GM21737 (cell line): Measurements from ENCODE around the gene TSPAN18.

Experiments
- ATAC-seq: cut with Tn5 transposase; IDR thresholded peaks from one replicate; pipeline ENCODE4 v1.9.1; 2021; ENCODE audit warnings: mild to moderate bottlenecking, moderate library complexity; ENCODE audit not compliant: unreplicated experiment

Gene TSPAN18

DNA sequence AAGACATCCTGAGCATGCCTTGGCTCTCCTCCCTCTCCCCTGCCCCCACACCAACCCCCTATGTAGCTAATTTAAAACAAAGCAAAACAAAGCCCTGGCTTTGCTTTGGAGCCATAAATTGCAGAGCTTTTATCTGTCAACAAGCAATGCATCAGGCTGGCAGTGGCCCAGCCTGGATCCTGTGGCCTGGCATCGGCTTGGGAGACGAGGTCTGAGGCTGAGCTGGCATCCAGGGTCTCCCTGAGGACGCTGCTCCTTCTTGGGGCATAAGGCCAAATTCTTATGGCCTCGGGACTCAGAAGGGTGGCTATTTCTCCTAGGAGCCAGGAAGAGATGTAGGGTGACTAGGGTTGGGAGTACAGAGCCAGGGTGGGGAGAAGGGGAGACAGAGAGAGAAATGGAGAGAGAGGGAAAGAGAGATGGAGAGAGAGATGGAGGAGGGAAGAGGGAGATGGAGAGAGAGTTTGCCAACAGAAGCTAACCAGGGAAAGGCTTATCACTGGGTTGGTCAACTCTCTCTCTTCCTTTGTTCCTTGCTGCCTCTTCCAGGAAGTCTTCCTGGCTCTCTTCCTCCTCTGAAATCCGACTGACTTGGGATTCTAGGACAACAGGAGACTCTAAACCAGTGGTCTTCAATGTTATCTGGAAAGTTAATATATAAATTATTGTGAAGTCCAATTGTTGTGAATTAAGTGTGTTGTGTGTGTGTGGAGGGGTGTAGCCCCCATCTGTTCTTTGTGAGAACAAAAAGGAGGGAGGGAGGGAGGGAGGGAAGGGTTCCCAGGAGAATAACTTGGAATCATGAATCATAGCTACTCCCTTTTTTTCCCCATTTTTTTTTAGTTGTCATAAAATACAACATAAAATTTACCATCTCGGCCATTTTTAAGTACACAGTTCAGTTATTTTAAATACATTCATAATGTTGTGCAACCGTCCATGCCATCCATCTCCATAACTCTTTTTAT is 29.1 kb downstream of the TSPAN18 start:
- no peak for ATAC-seq

DNA sequence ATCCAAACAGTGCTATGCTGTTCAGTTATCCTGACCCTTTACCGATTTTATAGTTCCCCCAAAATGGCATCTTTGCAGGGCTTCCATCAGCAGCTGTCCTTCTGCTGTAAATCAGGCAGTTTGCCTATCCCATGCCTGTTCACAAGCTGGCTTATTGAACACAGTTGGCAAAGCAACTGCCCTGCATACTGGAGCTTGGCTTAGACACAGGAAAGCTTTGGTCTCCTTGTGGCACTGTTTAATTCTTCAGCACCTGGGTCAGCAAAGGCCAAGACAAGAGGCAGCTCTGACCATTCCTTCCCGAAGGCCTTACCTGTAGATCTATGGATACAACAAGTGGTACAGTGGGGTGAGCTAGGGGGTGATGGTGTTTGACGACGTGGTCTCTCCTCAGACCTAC is 32.2 kb downstream of the TSPAN18 start:
- no peak for ATAC-seq

DNA sequence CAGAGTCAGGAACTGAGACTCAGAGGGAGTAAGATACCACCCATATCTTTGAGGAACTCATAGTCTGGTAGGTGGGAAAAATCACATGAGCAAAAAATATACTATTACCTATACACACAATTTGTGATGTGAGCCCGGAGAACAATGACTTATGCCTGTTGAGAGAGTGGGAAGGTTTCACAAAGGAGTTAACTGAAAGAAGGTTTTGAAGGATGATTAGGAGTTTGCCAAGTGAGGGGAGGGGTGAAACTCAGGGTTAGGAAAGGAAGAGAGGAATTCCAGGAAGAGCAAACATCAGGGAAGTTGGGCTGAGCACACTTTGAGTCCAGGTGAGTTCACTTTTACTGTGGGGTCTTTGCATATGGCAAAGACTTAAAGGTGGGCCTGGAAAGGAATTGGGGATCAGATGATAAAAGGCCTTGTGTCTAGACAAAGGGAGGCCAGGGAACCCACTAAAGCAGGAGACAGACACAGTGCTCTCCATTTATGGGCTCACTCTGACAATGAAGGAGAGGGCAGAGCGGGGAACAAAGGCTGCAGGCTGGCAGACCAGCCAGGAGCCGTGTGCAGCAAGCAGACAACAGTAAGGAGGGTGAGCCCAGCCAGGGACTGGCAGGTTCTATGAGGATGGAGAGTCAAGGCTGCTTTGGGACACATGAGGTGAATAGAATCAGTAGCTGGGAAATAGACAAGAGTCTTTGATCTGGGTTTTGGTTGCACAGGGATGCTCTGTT is 33.1 kb downstream of the TSPAN18 start:
- no peak for ATAC-seq

DNA sequence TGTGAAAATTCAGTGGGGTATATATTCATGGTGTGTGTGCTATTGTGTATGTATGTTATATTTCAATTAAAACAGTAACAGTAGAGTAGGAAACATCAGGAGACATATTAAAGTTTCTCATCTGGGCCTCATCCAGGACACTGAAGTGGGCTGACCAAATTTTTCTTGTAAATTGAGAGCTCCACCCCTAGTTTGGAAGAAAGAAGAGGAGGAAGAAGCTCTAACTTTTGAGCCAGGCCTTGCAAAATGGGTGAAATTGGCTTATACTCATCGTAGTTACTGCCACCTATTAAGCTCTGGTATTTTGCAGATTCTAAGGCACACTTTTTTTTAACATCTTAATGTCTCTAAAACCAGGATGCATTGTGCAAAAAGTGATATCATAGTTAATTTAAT is 33.7 kb downstream of the TSPAN18 start:
- no peak for ATAC-seq

DNA sequence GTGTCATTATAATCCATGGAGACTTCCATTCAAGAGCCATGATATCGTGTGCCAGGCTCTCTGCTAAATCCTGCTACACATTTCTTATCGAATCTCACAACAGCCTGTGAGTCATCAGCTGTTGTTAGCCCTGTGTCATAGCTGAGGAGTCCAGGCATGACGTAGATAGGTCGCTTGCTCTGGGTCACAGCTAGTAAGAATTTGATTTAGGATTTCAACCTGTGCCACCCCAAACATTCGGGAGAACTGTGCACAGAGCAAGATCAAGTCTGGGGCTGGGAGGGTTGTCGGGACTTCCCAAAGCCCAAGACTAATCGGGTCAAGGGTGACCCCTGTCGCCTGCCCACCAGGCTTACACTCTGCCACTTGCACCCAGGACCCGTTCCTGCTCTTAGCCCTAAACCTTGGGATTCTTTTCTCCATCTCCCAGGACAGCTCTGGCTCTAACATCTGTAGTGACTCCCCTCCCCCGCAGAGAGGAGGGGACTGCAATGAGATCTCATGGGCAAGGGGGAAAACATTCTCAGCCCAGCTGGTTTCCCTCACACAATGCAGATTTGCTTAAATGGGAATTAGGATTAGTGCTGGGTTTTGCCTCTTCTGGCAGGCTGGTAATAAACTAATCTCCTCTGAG is 34.3 kb downstream of the TSPAN18 start:
- ATAC-seq = no peak

DNA sequence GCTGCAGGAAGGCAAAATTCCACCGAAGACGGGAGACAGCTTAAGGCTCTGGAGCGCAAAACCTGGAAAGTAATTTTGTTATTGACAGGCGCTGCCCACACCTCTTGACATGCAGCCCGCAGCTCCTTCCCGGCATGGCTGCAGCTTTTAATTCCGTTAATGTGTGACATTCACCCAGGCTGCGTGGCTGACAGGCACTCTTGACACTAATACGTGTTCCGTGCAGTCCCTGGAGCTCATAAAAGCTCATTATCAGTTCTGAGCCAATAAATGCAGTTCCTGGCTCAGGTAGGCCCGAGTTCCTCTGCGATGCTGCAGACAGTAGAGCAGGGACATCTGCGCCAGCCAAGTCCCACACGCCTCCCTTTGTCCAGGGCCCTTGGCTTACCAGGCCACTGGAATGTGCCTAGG is 34.8 kb downstream of the TSPAN18 start:
- ATAC-seq = no peak

DNA sequence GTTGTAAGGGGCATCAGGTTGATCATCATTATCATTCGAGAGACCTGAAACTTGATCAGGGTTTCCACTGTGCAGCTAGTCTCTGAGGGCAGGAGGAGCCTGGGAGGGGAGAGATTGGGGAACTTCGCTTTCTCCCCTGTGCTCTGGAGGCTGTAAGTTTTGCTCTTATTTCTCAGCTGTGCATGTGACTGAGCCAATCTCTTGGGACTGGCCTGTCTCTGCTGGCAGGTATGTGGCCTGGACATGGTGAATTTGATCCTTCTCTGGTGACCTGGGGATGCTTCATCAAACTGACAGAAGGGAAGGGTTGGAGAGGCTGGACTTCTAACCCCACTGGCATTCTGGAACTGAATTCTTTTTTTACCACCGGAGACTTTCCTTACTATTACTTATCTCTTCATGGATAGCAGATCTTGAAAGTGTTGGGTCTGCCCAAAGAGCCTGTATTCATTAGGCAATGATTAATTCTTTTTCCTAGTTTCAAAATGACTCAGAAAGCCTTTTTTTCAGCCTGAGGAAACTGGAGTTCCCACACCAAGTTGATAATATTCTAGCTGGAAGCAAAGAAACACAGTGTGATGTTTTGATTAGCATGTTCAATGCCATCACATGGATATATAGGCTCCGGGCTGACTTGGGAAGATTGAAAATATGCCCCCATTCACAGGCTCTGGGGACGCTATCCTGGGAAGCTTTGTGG is 36.5 kb downstream of the TSPAN18 start:
- no peak for ATAC-seq

DNA sequence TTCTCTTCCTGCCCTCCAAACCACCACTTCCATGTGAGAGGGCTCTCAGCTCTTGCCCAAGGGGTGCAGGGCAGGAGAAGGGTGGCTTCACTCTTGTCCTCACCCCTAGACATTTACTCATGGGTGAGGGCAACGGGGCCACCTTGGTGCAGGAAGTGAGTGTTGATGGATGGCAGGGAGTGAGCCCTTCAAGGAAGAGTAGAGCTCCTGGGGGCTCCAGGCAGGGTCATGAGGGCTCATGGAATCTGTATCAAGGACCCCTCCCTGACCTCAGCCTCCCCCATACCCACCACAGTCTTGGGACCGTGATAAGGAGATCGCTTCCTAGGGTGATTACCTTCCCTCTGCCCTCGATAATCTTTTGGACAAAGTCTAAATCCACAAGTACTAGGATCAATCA is 37.8 kb downstream of the TSPAN18 start:
- no peak for ATAC-seq

DNA sequence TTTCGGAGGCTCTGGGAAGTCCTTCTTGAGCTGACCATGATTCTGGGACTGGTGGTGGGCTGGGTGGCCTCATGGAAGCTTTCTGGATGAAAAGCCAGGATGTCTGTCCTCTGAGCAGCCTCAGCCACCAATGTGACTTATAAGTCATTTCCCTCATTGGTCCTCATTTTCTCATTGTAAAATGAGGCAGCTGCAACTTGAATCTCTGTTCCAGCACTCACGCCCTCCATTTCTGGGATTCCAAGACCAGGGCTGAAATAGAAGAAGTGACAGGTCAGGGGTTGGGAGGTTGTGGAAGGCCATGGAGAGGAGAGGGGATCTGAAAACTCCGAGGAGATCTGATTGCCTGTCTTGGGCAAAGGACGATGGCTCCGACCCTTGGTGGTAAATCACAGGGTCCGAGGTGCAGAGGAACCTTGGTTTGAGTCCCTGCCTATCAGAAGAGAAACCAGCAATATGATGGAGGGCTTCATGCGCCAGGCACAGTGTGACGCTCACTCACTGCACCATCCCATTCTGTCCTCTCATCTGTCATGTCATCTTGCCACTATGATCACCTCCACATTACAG is 38.3 kb downstream of the TSPAN18 start:
- no peak for ATAC-seq

DNA sequence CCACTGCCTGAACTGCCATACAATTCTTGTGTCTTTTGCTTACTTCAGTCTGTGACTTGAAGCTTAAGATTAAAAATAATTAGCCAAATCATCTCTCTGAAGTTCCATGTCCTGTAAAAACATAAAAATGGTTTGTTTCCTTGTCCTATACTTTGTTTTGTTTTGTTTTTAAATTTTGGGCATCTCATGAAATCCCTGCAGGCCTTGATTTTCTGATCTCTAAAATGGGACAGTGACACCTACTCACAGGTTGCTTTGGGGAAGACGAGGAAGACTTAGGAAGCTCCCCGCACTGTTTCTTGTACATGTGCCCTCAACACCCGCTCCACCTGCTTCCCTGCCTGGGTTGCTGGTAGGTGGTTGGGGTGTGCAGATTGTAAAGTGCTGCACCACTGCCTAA is 38.9 kb downstream of the TSPAN18 start:
- ATAC-seq = no peak

DNA sequence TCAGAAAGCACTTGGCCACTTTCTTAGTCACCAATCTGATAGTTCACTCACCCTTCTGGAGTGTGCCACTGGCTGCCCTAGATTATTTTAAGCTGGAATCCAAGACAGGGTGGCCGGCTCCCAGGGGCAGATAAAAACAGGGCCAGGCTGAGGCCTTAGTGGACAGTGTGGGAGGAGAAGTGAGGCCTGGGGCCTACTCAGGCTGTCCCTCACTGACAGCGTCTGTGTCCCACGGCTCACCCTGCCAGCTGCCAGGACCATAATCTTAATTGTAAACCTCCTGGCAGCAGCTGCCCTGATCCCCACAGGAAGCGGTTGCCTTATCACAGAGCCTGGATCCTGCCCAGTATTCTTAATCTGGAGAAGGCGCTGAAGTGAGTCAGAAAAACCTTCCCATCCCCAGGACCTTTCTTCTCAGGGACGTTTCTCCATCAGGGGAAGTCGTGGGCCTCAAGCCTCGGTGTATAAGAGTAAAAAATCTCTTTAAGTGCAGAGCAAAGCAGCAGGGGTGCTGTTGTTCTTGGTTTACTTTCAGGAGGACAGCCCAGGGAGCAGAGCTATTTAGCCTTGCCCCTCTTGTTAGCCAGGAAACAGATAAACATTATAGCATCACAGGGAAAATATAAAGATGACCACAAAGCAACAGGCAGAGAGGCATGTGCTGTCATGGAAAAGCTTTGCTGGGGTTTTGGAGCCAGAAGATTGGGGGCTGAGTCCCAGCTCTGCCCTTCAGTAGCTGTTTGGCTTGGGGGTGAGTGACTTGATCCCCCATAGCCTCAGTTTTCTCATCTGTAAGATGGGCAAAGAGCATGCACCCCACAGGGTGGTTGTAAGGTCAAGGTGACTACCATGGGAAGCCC is 39.6 kb downstream of the TSPAN18 start:
- no peak for ATAC-seq

DNA sequence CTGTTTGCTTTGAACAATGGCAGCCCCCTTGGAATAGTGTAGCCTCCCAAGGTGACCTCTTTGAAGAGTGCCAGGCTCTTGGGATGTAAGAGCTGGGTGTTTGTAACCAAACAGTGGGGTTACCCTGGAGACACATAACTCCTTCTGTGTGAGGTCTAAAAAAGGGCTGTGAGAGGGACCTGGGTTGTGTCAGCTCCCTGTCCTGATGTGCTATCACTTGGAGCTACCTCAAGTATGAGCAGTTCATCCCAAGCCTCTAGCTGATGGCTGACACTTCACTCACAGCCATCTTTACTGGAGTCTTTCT is 40.2 kb downstream of the TSPAN18 start:
- ATAC-seq = no peak

DNA sequence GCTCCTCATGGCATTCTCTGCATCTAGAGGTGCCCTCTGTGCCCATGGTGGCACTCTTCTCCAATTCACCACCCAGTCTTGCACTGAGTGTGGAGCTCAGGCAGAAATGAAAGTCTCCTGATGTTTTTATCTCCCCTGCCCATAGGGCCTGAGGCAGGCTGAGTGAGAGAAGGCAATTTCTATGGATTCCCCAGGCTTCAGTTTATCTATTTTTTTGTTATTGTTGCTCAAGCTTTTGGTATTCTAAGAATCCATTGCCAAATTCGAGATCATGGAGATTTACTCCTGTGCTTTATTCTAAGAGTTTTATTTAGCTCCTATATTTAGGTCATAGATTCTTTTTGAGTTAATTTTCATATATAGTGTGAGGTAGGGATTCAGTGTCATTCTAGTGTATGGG is 40.7 kb downstream of the TSPAN18 start:
- no peak for ATAC-seq

DNA sequence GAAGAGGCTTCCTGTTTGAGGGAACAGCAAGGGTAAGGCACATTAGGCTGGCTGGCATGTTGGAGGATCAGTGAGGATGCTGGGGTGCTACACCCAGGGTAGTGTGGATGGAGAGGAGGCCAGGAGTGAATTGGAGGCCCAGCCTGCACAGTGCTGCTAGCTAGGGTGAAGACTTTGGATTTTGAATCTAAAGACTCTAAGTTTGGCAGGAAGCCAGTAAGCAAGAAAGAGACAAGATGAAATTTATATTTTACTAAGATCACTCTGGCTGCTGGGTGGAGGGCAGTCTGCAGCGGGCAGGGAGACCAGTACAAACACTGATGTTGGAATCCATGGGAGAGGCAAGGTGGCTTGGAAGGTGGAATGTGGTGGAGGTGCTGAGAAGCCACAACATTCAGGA is 43.6 kb downstream of the TSPAN18 start:
- no peak for ATAC-seq

DNA sequence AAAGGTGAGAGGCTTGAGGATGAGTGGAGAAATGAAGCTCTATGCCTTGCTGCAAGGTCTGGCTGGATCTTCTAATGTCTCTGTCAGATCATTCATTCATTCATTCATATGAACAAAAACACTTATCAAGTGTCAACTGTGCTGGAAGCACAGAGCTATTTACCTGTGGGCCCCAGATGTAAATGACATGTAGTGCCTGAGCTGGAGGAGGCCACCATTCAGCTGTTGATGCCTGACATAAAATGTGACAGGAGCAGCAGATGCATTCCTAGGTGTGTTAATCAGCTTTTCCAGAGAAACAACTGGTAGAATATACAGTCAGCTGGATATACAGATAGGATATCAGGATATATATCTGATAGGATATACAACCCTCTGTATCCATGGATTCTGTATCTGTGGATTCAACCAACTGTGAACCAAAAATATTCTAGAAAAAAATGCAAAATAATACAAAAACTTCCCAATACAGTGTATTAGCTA is 44.5 kb downstream of the TSPAN18 start:
- no peak for ATAC-seq

DNA sequence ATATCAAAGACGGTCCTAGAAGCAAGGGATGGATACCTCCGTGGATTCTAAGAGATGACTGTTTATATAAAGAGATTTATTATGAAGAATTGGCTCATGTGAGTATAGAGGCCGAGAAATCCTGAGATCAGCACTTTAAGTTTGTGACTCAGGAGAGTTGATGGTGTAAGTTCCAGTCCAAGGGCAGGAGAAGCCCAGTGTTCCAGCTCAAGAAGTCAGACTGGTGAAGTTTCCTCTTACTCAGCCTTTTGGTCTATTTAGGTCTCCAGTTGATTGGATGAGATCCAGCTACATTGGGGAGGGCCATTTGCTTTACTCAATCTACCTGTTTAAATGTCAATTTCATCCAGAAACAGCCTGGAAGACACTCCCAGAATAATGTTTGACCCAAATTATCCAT is 45.1 kb downstream of the TSPAN18 start:
- no peak for ATAC-seq

DNA sequence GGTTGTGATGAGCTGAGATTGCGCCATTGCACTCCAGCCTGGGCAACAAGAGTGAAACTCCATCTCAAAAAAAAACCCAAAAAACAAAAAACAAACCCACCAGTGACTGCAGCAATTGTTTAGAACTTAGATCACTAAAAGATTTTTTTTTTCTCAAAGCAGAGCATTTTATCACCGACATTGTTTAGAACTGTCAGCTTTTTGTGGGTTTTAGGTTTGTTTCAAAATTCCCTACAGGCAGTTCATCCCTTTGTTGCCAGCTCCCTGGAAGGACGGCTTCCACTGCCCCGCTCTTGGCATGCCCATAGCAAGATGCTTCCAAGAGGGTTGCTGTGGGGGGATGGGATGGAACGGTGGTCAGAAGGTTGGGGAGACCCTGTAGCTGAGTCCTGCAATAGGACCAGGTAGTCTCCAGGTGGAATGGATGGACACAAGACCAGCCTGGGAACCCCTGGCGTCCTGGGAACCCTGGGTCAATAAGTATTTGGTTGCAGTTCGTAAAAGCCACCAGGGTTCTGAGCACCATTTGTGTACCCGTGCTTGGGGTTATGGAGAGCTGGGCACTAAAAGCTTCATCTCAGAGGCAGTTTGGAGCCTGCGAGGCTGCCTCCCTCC is 46.7 kb downstream of the TSPAN18 start:
- ATAC-seq = no peak

DNA sequence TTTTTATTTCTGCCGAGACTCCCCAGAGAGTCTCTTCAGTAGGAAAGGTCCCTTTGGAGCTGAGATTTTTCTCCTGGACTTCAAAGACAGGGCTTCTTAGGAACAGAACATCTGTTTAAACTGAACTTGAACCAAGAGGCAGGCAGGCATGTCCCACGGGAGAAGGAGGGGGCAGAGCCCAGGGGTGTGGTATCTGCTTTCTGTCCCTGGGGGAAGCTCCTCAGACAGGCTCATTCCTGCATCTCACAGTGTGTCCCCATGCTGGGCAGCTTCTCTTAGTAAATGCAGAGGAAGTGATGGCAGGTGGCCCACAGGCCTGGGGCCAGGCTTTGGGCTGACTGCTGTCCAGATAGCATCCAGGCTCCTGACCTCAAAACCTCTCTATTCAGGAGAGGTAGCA is 47.3 kb downstream of the TSPAN18 start:
- no peak for ATAC-seq

DNA sequence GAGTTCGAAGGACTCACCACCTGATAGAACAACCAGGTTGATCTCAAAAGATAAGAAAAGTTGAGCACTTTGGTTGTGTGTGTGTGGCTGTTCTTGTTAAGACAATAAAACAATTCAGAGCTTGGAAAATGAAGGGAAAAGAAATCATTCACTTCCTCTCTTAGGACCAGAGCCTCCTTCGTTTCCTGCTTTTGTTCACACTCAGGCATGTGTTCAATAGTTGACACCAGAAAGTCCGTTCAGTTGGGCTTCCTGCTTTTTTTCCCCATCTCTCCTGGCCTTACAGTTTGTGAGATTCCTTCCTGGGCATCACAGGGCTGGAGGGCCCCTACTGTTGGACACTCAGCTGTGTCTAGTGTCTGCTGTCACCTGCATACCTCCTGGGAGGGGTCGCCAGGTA is 48.0 kb downstream of the TSPAN18 start:
- ATAC-seq = no peak
